Omental fat pad (tissue), 4 donors: Measurements from ENCODE around the gene CYTIP. TPM values are rescaled to one million over a fixed set of nuclear protein-coding genes. Genes with fewer than 3 reads are reported as not detected.
A peak's percentile ranks its signal among the peaks of the same experiment; 100 is the strongest.

ENCODE experiments used
- ATAC-seq: fragments of 150-250 bp; one replicate; pipeline ENCODE4 v1.9.1; 2016; ENCODE audit warnings: mild to moderate bottlenecking, moderate library complexity; ENCODE audit not compliant: low FRiP score
- DNase-seq: peaks from one replicate; pipeline ENCODE4 v3.0.0-alpha.2; 2019; ENCODE audit warnings: low spot score
- total RNA-seq, 4 donors: library from RNA; depleted of rRNA; stranded (reverse); fragments of >200 nt; gene quantifications; one replicate each; pipeline ENCODE4 v1.1.0, GENCODE V29; 2016
- TF ChIP-seq, protein P1 (sequence below), 3 donors: fragments of 450-650 bp; IDR thresholded peaks; one replicate each; pipeline ENCODE4 v1.5.1; 2016 to 2017; ENCODE audit warnings: antibody characterized with exemption in 3 of 3, mild to moderate bottlenecking in 3 of 3, moderate library complexity in 2 of 3

The CYTIP gene
- total RNA-seq, 4 donors from 2014 or later = 13.4 to 26.1 (median 17.5) TPM

DNA sequence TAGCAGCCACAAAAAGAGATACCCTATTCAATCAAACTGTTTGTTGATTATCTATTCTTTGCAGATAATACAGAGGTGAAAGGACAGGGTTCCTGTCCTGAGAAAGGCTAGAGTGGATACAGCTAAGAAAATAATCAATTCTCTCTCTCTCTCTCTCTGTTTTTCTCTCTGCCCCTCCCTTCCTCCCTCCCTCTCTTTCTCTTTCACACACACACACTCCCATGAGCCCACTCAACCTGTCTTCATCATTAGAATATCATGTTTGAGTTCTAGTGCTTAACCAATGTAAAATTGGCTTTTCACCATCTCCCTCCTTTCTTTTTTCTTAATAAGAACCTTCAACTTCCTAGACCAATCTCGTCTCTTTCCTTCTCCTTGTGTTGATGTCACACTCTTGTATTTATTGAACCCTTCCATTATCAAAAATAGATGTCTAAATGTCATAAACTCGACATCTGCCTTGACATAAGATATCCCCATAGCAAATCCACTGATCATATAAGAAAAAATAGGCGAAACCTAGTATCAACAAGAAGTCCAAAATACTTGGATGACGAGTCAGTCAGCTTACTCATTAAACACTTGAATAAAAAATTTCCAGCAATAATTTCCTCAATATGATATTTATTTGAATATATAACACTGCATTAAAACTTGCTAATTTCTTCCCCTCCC, 42.8 kb upstream of the CYTIP start:
- ATAC-seq (no peak), DNase-seq (no peak)
- TF ChIP-seq, protein P1, sequence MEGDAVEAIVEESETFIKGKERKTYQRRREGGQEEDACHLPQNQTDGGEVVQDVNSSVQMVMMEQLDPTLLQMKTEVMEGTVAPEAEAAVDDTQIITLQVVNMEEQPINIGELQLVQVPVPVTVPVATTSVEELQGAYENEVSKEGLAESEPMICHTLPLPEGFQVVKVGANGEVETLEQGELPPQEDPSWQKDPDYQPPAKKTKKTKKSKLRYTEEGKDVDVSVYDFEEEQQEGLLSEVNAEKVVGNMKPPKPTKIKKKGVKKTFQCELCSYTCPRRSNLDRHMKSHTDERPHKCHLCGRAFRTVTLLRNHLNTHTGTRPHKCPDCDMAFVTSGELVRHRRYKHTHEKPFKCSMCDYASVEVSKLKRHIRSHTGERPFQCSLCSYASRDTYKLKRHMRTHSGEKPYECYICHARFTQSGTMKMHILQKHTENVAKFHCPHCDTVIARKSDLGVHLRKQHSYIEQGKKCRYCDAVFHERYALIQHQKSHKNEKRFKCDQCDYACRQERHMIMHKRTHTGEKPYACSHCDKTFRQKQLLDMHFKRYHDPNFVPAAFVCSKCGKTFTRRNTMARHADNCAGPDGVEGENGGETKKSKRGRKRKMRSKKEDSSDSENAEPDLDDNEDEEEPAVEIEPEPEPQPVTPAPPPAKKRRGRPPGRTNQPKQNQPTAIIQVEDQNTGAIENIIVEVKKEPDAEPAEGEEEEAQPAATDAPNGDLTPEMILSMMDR (IDR thresholded peaks at IDR 0.05) = no peak

DNA sequence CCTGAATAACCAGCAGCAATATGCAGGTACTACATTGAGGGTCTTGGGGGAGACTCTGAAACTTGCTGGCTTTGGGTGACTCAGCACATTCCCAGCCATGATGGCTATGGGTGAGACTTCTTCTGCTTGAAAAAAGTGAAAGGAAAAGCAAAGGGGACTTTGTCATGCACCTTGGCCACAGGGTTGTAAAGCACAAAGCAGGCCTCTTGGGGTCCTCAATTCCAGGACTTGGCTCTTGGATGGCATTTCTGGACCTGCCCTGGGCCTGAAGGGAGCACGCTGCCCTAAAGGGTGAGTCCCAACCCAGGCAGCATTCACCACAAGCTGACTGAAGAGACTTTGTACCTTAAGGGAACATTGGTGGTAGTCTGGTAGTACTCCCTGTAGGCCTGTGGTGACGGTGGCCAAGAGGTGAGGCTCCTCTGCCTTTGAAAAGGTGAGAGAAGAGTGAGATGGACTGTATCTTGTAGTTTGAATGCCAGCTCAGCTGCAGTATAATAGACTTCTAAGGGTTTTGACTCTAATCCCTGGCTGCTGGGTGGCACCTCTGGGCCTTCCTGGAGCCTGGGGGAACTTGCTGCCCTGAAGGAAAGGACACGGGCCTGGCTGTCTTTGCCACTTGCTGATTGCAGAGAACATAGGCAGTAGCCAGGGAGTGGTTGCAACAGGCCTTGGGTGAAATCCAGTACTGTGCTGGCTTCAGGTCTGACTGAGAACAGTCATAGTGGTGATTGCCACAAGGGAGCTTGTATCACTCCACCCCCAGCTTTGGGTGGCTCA, 36.5 kb upstream of the CYTIP start:
- DNase-seq (no peak), ATAC-seq (peak; percentile 48)
- TF ChIP-seq, protein P1 (IDR thresholded peaks at IDR 0.05) = no peak

DNA sequence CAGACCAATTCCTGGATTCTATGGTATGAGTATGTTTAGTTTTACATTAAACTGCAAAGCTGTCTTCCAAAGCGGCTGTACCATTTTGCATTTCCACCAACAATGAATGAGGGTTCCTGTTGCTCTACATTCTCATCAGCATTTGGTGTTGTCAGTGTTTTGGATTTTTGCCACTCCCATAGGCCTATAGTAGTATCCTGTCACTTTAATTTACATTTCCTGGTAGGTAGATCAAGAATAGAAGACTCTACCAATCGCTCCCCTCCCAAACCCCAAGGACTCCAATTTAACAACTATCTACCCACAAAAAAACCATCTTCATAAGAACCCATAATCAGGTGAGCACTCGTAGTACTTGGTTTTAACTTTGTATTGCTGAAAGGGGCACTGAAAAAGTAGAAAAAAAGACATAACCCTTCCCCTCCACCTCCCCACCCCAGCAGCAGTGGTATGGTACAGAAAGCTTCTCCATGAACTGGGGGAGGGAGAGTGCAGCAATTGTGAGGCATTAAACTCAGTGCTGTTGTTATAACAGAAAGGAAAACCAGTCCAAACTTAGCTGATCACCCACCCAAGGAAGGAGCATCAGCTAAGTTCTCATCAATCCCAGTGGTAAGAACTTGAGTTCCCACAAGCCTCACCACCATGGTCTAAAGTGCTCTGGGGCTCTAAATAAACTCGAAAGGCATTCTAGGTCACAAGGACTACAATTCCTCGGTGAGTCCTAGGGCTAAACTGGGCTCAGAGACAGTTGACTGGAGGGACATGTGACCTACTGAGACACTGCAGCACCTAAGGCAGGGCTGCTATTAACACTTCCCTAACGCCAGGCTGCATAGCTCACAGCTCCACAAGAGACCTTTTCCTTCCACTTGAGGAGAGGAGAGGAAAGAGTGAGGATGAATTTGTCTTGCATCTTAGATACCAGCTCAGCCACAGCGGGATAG, 35.5 kb upstream of the CYTIP start:
- ATAC-seq (no peak), DNase-seq (no peak)
- TF ChIP-seq, protein P1 (IDR thresholded peaks at IDR 0.05) = no peak

DNA sequence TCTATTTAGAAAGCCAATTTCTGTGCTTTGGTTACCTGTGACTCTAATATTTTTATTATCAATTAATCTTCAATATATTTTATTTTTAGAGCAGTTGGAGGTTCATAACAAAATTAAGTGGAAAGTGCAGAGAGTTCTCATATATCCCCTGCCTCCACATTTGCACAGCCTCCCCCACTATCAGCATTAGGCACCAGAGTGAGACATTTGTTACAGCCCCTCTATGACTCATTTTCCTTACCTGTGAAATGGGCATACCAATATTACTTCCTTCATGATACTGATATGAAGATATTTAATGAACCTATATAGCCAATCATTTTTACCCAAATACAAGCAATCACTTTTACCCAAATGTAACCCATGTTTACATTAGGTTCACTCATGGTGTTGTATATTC, 34.0 kb upstream of the CYTIP start:
- no peak for ATAC-seq
- TF ChIP-seq, protein P1 (IDR thresholded peaks at IDR 0.05) = no peak

DNA sequence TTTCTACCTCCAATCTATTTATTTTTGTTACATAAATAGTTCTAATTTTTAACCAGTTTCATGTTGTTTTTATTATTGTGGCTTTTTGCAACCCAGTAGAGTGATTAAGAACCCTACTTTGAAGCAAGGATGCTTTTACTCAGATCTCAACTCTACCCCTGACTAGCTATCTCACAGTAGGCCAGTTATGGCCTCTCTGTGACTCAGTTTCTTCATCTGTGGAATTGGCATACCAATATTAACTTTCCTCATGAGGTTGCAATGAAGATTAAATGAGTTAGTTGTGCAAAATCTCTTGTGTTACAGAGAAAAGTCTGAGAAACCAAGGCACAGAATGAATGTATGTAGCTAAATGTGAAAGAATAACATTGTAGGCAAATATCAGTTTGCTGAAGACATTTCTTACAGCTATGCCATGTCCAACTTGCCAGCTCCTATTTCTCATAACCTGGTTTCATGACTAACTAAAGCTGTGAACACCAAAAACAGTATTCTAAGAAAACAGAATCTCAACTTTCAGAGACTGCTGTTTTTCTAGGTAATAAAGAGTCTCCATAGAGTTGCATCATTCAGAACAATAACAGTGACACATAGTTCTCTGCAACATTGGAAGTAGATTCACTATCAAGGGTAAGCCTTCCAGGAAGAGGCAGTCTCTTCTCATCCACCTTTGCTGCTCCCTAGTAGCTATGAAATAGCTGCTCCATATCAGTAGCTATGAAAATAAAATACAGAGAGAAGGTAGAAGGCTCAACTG, 33.2 kb upstream of the CYTIP start:
- no peak for ATAC-seq
- TF ChIP-seq, protein P1 (IDR thresholded peaks at IDR 0.05) = no peak
- DNase-seq = no peak

More for the DNA sequence above, 34.0 kb upstream of the CYTIP start:
- DNase-seq = no peak

DNA sequence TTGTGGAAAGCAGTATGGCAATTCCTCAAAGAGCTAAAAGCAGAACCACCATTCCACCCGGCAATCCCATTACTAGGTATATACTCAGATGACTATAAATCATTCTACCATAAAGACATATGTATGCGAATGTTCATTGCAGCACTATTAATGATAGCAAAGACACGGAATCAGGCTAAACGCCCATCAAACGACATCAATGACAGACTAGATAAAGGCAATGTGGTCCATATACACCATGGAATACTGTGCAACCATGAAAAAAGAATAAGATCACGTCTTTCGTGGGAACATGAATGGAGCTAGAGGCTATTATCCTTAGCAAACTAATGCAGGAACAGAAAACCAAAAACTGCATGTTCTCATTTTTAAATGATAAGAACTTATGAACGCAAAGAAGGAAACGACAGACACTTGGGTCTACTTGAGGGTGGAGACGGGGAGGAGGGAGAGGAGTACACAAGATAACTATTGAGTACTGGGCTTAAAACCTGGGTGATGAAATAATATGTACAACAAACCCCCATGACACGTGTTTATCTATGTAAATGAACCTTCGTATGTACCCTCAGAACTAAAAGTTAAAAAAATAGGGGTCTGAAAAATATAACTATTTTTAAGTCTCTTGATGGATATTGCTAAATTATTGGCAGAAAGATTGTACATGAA, 32.0 kb upstream of the CYTIP start:
- ATAC-seq (no peak), DNase-seq (no peak)
- TF ChIP-seq, protein P1 (IDR thresholded peaks at IDR 0.05) = no peak
